COLO668 (cell line): ENCODE data around the gene VSX2.

Source experiments
- DNase-seq: peaks from one replicate; lab custom pipeline; 2025; ENCODE audit not compliant: unreplicated experiment; lab: John Stamatoyannopoulos, UW

The VSX2 gene

GRCh38 chr14:74238974-74239847 lies at the start of gene VSX2:
TSS of gene VSX2 (plus strand) at chr14:74239449. CDS start at chr14:74239562, 113 bp downstream.
- no peak for DNase-seq

GRCh38 chr14:74190927-74191575 lies 48.2 kb upstream of the VSX2 start:
- DNase-seq: no peak

GRCh38 chr14:74194506-74195274 lies 44.6 kb upstream of the VSX2 start:
- no peak for DNase-seq

GRCh38 chr14:74195623-74196022 lies 43.6 kb upstream of the VSX2 start:
- DNase-seq: no peak

- DNase-seq: no peak
These were observed 40.6 kb upstream of the VSX2 start for GRCh38 chr14:74198441-74199234.

- DNase-seq: no peak
These were observed 37.1 kb upstream of the VSX2 start for GRCh38 chr14:74202113-74202512.

GRCh38 chr14:74203639-74204038 lies 35.6 kb upstream of the VSX2 start:
- no peak for DNase-seq

GRCh38 chr14:74204491-74204890 lies 34.8 kb upstream of the VSX2 start:
- DNase-seq: no peak

GRCh38 chr14:74205882-74206281 lies 33.4 kb upstream of the VSX2 start:
- no peak for DNase-seq

GRCh38 chr14:74207943-74208342 lies 31.3 kb upstream of the VSX2 start:
- no peak for DNase-seq

- no peak for DNase-seq
These were observed 30.6 kb upstream of the VSX2 start for GRCh38 chr14:74208642-74209041.

GRCh38 chr14:74211945-74212580 lies 27.2 kb upstream of the VSX2 start:
- no peak for DNase-seq

GRCh38 chr14:74213907-74214803 lies 25.1 kb upstream of the VSX2 start:
- DNase-seq: no peak

- no peak for DNase-seq
These were observed 22.6 kb upstream of the VSX2 start for GRCh38 chr14:74216671-74217070.

- peak; percentile 83 for DNase-seq
These were observed 21.4 kb upstream of the VSX2 start for GRCh38 chr14:74217672-74218448.

- DNase-seq: no peak
These were observed 20.8 kb upstream of the VSX2 start for GRCh38 chr14:74218462-74218861.

GRCh38 chr14:74219277-74220205 lies 19.7 kb upstream of the VSX2 start:
- DNase-seq: no peak

GRCh38 chr14:74220991-74221390 lies 18.3 kb upstream of the VSX2 start:
- DNase-seq: no peak
